Mesangial cell (primary cell): ENCODE data around the gene ST6GALNAC2. TPM values are rescaled to one million over a fixed set of nuclear protein-coding genes. Genes with fewer than 3 reads are reported as not detected.

Experiments used
- total RNA-seq: library from RNA; depleted of rRNA; stranded (reverse); fragments of >200 nt; gene quantifications from 2 replicates; pipeline ENCODE4 v1.2.3, GENCODE V29; 2015

The ST6GALNAC2 gene
- 0.33 and 6.6 TPM in 2 replicates for total RNA-seq

DNA sequence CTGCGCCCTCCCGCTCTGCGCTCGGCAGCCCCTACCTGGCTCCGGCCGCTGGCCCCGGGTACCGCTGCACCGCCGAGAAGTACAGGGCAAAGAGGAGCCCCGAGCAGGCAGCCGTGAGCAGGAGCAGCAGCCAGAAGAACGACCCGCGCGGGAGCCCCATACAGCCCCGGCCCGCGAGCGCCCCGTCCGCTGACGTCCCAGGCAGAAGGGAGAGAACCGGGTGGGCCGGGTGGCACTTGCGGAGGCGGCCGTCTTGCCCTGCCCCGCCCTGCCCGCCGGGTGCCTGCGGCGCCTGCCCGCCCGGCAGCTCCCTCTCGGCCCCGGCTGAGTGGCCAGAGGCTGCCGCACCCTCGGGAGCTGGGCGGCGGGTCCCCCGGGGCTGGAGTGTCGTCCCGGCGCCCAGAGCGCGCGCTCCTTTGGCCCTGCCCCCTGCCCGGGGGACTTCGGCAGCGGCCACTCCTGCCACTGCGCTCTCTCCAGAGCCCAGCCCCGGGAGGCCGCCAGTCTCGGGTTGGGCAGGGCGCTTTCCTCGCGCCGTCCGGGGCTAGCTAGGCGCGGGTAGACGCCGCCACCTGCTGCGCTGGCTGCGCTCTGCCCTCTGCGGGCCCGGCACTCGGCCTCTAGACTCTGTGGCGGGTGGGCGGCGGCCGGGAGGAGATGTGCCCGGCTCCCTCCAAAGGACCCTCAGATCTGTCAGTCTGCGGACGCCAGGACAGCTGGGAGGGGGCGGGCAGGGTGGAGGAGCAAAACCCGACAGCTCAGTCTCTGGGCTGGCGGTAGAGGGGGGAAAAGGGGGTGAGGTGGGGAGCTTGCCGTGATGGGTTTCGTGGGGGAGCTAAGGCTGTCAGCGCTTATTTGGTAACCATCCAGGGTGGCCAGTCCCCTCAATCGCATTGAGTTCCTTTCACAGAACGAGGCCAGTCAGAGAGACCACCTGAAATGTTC, at the start of gene ST6GALNAC2:
TSS of gene ST6GALNAC2 (minus strand) at position 212 of the 945 bp plus-strand sequence. CDS start at position 160, 52 bp downstream.

DNA sequence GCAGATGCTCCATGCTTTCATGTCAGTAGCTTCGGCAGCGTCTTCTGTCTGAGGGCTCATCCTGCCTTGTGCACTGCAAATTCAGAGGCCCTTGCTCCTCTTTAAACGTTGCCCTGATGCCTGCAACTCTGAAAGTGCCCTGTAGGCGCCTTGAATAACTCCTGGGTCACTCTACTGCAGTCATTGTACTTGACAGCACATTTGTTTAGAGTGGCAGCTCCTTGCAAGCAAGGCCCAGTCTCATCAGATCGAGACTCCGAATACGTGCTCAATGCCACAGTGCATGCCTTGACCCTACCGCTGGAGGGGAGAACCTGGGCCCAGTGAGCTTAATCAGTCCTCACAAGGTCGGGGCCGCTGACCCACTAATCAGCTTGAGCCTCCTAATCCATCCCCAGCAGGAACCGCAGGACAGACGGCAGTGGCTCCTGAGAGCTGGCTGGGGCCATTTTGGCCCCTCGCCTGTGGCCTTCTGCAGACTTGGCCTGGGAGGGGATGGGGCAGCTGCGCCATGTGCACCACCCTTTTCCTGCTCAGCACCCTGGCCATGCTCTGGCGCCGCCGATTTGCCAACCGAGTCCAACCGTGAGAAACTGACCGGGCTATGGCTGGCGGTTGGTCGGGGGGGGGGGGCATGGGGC, 45.9 kb downstream of the ST6GALNAC2 start, which contains the start of gene PRCD:
TSS of gene PRCD (plus strand) at position 414 of the 641 bp plus-strand sequence. CDS start at position 512, 98 bp downstream.

DNA sequence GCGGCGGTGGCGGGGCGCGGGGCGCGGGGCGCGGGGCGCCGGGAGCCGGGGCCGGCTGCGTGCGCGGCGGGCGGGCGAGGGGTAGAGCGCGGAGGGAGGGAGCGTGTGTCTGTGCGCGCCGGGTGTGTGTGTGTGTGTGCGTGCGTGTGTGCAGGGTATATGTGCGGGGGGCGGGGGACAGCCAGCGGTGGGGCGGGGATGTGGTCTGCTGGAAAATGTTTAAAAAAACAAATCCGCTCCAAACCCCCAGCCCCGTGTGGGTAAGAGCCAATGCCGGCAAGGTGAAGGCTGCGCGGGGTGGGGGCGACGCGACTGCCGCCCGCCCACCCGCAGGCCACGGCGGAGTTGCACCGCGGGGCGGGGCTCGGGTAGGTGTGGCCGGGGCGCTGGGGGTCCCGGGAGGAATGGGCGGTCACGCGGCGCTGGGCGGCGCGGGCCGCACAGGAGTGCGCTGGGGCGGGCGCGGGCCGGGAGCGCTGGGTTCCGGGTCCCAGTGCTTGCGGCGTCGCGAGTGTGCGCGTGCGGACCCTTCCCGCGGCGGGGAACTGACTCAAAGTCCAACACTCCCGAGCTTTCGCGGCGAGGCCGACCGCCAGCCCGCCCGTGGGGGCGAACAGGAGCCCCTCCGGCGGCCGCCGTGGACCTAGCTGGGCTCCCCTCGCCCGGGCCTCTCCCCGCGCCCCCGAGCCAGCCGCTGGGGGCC, 47.9 kb downstream of the ST6GALNAC2 start, which contains the start of gene CYGB:
TSS of gene CYGB (minus strand) at position 132 of the 703 bp plus-strand sequence. CDS start 167 bp downstream, outside the sequence.

Other genes starting within 250 kb of the ST6GALNAC2 start
- 43.7 and 53.9 TPM in 2 replicates for gene PRPSAP1, start 231.9 kb downstream of the ST6GALNAC2 start, total RNA-seq
- gene SPHK1, start 201.3 kb downstream of the ST6GALNAC2 start, total RNA-seq: 24.1 and 96.6 TPM in 2 replicates
- gene UBE2O, start 132.7 kb downstream of the ST6GALNAC2 start, total RNA-seq: 14.5 and 21.2 TPM in 2 replicates
- gene AANAT, start 118.3 kb downstream of the ST6GALNAC2 start, total RNA-seq: 0.25 TPM in 1 of 2 replicates, not detected in the other
- gene RHBDF2, start 84.4 kb downstream of the ST6GALNAC2 start, total RNA-seq: 59.3 and 64.5 TPM in 2 replicates
- gene CYGB, start 48.2 kb downstream of the ST6GALNAC2 start, total RNA-seq: 2.8 and 5.3 TPM in 2 replicates
- 0.33 and 0.38 TPM in 2 replicates for gene PRCD, start 45.8 kb downstream of the ST6GALNAC2 start, total RNA-seq
- gene ST6GALNAC1, start 57.9 kb upstream of the ST6GALNAC2 start, total RNA-seq: 0.25 TPM in 1 of 2 replicates, not detected in the other
- gene MXRA7, start 125.1 kb upstream of the ST6GALNAC2 start, total RNA-seq: 145 and 167 TPM in 2 replicates
- gene JMJD6, start 140.7 kb upstream of the ST6GALNAC2 start, total RNA-seq: 11.7 and 19.6 TPM in 2 replicates
- gene METTL23, start 141.0 kb upstream of the ST6GALNAC2 start, total RNA-seq: 33.7 and 38.9 TPM in 2 replicates
- 227 and 355 TPM in 2 replicates for gene SRSF2, start 151.5 kb upstream of the ST6GALNAC2 start, total RNA-seq
- 13.2 and 15.5 TPM in 2 replicates for gene MFSD11, start 152.3 kb upstream of the ST6GALNAC2 start, total RNA-seq